Measurements from ENCODE around the gene GRK5. TPM values are rescaled to one million over a fixed set of nuclear protein-coding genes. Genes with fewer than 3 reads are reported as not detected.

GRK5 gene
- total RNA-seq, 2 donors from 2014 or later: 9.1 to 11.9 TPM

DNA sequence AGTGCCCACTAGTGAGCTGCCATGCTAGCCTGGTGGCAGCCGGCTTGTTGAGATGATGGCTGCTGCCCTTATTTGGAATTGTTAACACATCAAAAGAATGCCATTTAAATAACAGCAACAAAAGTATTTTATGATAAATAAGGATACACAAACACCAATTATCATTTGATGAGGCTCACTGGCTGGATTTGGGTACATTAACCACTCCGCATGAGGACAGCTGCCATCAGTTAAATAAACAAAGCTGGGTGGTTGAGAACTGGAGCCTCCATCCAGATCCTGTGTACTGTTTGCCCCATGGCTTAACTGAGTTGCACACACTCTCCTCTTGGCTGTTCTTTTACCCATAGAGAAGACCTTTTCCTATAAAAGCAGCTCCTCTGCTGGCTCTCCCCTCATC is 231.3 kb downstream of the GRK5 start:
- 92 to 94% methylated on average over 1 to 2 of the region's 2 CpGs for WGBS, 2 experiments (ENCODE audit: insufficient coverage in 1 of 2, insufficient read length in 1 of 2)
- no peak for DNase-seq
- H3K9me3 ChIP-seq (ENCODE audit: control insufficient read depth, low read length): peaks cover 8% of the 10 kb centered on the region
- no peak overlapping the region for H3K27ac ChIP-seq (ENCODE audit: low read depth, low read length)
- Mint-ChIP-seq H3K4me3 (no peak overlapping the region), H3K4me1 (no peaks in the 10 kb centered on the region), H3K27ac (no peak overlapping the region), H3K9me3 (peaks cover 24% of the 10 kb centered on the region), H3K27me3 (ENCODE audit: insufficient read depth) (peaks cover 9% of the 10 kb centered on the region), H3K36me3 (ENCODE audit: low read depth) (peaks cover 25% of the 10 kb centered on the region)
- H3K4me3 ChIP-seq (ENCODE audit: low read length): no peak overlapping the region
- H3K27me3 ChIP-seq (ENCODE audit: control insufficient read depth, insufficient read depth, low read length, poor library complexity, severe bottlenecking): no peaks in the 10 kb centered on the region
- H3K9ac ChIP-seq (ENCODE audit: extremely low read depth, low read length, poor library complexity, severe bottlenecking): no peak overlapping the region
- TF ChIP-seq, protein P1, sequence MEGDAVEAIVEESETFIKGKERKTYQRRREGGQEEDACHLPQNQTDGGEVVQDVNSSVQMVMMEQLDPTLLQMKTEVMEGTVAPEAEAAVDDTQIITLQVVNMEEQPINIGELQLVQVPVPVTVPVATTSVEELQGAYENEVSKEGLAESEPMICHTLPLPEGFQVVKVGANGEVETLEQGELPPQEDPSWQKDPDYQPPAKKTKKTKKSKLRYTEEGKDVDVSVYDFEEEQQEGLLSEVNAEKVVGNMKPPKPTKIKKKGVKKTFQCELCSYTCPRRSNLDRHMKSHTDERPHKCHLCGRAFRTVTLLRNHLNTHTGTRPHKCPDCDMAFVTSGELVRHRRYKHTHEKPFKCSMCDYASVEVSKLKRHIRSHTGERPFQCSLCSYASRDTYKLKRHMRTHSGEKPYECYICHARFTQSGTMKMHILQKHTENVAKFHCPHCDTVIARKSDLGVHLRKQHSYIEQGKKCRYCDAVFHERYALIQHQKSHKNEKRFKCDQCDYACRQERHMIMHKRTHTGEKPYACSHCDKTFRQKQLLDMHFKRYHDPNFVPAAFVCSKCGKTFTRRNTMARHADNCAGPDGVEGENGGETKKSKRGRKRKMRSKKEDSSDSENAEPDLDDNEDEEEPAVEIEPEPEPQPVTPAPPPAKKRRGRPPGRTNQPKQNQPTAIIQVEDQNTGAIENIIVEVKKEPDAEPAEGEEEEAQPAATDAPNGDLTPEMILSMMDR (conservative IDR thresholded peaks at IDR 0.05): no peak
- H3K4me1 ChIP-seq (ENCODE audit: control insufficient read depth, insufficient read depth, low read length): no peaks in the 10 kb centered on the region
- H3K36me3 ChIP-seq (ENCODE audit: control insufficient read depth, insufficient read depth, low read length): no peaks in the 10 kb centered on the region

DNA sequence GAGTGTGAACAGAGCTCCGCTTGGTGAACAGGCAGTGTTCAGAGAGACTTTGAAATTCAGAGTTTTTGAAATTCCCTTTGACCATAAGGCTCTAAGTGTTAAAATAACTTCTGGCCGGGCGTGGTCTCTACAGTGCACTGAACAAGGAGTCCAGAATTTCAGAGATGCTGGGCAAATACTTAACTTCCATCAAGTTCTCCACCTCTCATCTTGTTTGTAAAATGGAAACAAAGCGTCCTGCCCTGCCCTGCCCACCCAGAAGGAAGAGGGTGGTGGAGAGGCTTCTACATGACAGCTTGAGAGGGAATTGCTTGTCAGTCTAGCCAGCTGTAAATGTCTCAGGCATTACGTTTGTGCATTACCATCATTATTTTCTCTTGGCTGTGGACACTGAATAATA is 232.6 kb downstream of the GRK5 start:
- Histone ChIP-seq H3K27ac (ENCODE audit: low read depth, low read length) (no peak overlapping the region), H3K4me3 (ENCODE audit: low read length) (no peak overlapping the region), H3K4me1 (ENCODE audit: control insufficient read depth, insufficient read depth, low read length) (no peaks in the 10 kb centered on the region), H3K9me3 (ENCODE audit: control insufficient read depth, low read length) (peaks cover 3% of the 10 kb centered on the region), H3K9ac (ENCODE audit: extremely low read depth, low read length, poor library complexity, severe bottlenecking) (no peak overlapping the region), H3K27me3 (ENCODE audit: control insufficient read depth, insufficient read depth, low read length, poor library complexity, severe bottlenecking) (no peaks in the 10 kb centered on the region), H3K36me3 (ENCODE audit: control insufficient read depth, insufficient read depth, low read length) (no peaks in the 10 kb centered on the region)
- WGBS, 2 experiments (ENCODE audit: insufficient coverage in 1 of 2, insufficient read length in 1 of 2): 90 to 91% methylated on average over 4 to 5 of the region's 5 CpGs
- no peak for DNase-seq
- Mint-ChIP-seq H3K9me3 (peaks cover 12% of the 10 kb centered on the region), H3K27ac (no peak overlapping the region), H3K4me3 (no peak overlapping the region), H3K27me3 (ENCODE audit: insufficient read depth) (peaks cover 7% of the 10 kb centered on the region), H3K4me1 (no peaks in the 10 kb centered on the region), H3K36me3 (ENCODE audit: low read depth) (peaks cover 15% of the 10 kb centered on the region)
- TF ChIP-seq, protein P1 (conservative IDR thresholded peaks at IDR 0.05): no peak

DNA sequence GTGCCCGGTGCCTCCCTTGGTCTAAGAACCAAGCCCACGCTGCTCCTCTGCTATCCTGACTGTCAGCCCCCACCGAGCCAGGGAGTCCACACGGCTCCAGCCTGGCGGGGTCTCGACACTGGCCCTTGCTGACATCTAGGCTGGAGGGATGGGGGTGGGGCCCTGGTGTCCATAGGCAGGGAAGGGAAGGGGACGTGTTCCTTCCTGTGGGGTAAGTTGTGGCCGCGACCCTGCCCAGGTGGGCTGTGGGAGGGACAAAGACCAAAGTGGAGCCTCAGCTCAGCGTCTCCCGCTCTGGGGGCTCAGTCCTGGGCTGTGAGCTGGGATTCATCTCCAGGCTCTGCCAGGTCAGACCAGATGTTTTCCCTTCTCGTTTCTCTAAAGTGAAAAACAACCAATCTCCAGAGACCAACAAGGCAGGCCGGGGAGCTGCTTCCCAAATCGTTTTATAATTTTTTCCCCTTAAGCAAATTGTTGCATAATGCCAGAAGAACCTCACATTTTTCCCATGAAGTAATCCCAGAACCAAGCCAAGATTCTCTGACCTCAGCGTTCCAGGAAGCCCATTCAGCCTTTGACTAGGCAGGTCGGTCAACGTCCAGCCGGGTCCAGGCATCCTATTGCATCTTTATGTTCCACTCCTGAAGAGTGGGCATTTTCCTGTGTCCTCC is 233.9 kb downstream of the GRK5 start:
- WGBS, 2 experiments (ENCODE audit: insufficient coverage in 1 of 2, insufficient read length in 1 of 2): 83 to 87% methylated on average over 11 to 18 of the region's 18 CpGs

More for the DNA sequence above, 233.9 kb downstream of the GRK5 start:
- H3K27ac Mint-ChIP-seq: no peak overlapping the region
- Histone ChIP-seq H3K36me3 (ENCODE audit: control insufficient read depth, insufficient read depth, low read length) (no peaks in the 10 kb centered on the region), H3K27me3 (ENCODE audit: control insufficient read depth, insufficient read depth, low read length, poor library complexity, severe bottlenecking) (no peaks in the 10 kb centered on the region), H3K9ac (ENCODE audit: extremely low read depth, low read length, poor library complexity, severe bottlenecking) (no peak overlapping the region), H3K9me3 (ENCODE audit: control insufficient read depth, low read length) (no peaks in the 10 kb centered on the region), H3K4me1 (ENCODE audit: control insufficient read depth, insufficient read depth, low read length) (no peaks in the 10 kb centered on the region), H3K27ac (ENCODE audit: low read depth, low read length) (no peak overlapping the region), H3K4me3 (ENCODE audit: low read length) (no peak overlapping the region)
- H3K4me1 Mint-ChIP-seq: no peaks in the 10 kb centered on the region
- peaks cover 4% of the 10 kb centered on the region for H3K36me3 Mint-ChIP-seq (ENCODE audit: low read depth)
- H3K27me3 Mint-ChIP-seq (ENCODE audit: insufficient read depth): peaks cover 7% of the 10 kb centered on the region
- H3K9me3 Mint-ChIP-seq: no peaks in the 10 kb centered on the region
- DNase-seq: no peak
- no peak overlapping the region for H3K4me3 Mint-ChIP-seq
- TF ChIP-seq, protein P1 (conservative IDR thresholded peaks at IDR 0.05): no peak

All from endodermal cell (in vitro differentiated cells).